Endodermal cell (in vitro differentiated cells): ENCODE results near the gene SLC12A8. TPM values are rescaled to one million over a fixed set of nuclear protein-coding genes. Genes with fewer than 3 reads are reported as not detected.
A peak's percentile ranks its signal among the peaks of the same experiment; 100 is the strongest.

Source experiments
- DNase-seq: peaks from one replicate; pipeline ENCODE4 v3.0.0-alpha.2; 2017
- H3K27ac ChIP-seq: 2 replicates; pipeline ENCODE4 v1.5.1; 2013; ENCODE audit warnings: mild to moderate bottlenecking, low read depth, low read length, moderate library complexity
- H3K27me3 ChIP-seq: 2 replicates; pipeline ENCODE4 v1.6.1; 2013; ENCODE audit warnings: mild to moderate bottlenecking, low read length, moderate library complexity; ENCODE audit not compliant: insufficient read depth, control insufficient read depth, poor library complexity, severe bottlenecking
- H3K36me3 ChIP-seq: 2 replicates; pipeline ENCODE4 v1.7.0; 2013; ENCODE audit warnings: mild to moderate bottlenecking, low read length, moderate library complexity; ENCODE audit not compliant: control insufficient read depth, insufficient read depth
- H3K4me1 ChIP-seq: one replicate; pipeline ENCODE4 v1.7.0; 2013; ENCODE audit warnings: low read length; ENCODE audit not compliant: control insufficient read depth, insufficient read depth
- H3K4me3 ChIP-seq: 2 replicates; pipeline ENCODE4 v1.5.1; 2013; ENCODE audit warnings: mild to moderate bottlenecking, low read length, moderate library complexity
- H3K9ac ChIP-seq: 2 replicates; pipeline ENCODE4 v1.6.1; 2013; ENCODE audit warnings: mild to moderate bottlenecking, low read length, moderate library complexity; ENCODE audit not compliant: poor library complexity, severe bottlenecking; ENCODE audit errors: extremely low read depth
- H3K9me3 ChIP-seq: 2 replicates; pipeline ENCODE4 v1.6.1; 2013; ENCODE audit warnings: mild to moderate bottlenecking, low read length, moderate library complexity; ENCODE audit not compliant: control insufficient read depth
- H3K27ac Mint-ChIP-seq: 2 replicates; pipeline ENCODE4 v1.8.0; 2020; ENCODE audit warnings: mixed read lengths
- H3K27me3 Mint-ChIP-seq: 2 replicates; pipeline ENCODE4 v1.8.0; 2021; ENCODE audit warnings: mild to moderate bottlenecking, mixed read lengths; ENCODE audit not compliant: insufficient read depth
- H3K36me3 Mint-ChIP-seq: 2 replicates; pipeline ENCODE4 v1.8.0; 2020; ENCODE audit warnings: low read depth, mixed read lengths
- H3K4me1 Mint-ChIP-seq: 2 replicates; pipeline ENCODE4 v1.8.0; 2020; ENCODE audit warnings: mixed read lengths
- H3K4me3 Mint-ChIP-seq: 2 replicates; pipeline ENCODE4 v1.8.0; 2020; ENCODE audit warnings: mild to moderate bottlenecking, moderate library complexity, mixed read lengths
- H3K9me3 Mint-ChIP-seq: 2 replicates; pipeline ENCODE4 v1.8.0; 2020; ENCODE audit warnings: mild to moderate bottlenecking, mixed read lengths
- WGBS, 2 experiments: methylation state at CpG; one replicate each; pipeline versions ENCODE4 v1.1.5 to v1.1.7; 2013; ENCODE audit warnings: missing lambda C conversion rate in 2 of 2, mixed read lengths in 1 of 2; ENCODE audit not compliant: insufficient coverage in 1 of 2, insufficient read length in 1 of 2; 5-methylcytosine and 5-hydroxymethylcytosine counted together
- total RNA-seq, 2 donors: library from RNA; stranded (reverse); fragmentation: NEBNext Ultra II Directional in 1 of 2; extraction: Animal tissue kit (Norgen Biotek cat#: 25700) in 1 of 2; gene quantifications; 2 replicates in 1 of 2; 3 replicates in 1 of 2; pipeline ENCODE4 v1.2.1, GENCODE V29; 2021
- TF ChIP-seq, protein P1 (sequence below): fragments of 200-600 bp; sonication (generic); conservative IDR thresholded peaks from 2 replicates; pipeline ENCODE4 v1.5.0; 2021; ENCODE audit warnings: antibody characterized with exemption, mild to moderate bottlenecking

Gene SLC12A8
- total RNA-seq, 2 donors from 2014 or later: 17.3 to 18.6 TPM

DNA sequence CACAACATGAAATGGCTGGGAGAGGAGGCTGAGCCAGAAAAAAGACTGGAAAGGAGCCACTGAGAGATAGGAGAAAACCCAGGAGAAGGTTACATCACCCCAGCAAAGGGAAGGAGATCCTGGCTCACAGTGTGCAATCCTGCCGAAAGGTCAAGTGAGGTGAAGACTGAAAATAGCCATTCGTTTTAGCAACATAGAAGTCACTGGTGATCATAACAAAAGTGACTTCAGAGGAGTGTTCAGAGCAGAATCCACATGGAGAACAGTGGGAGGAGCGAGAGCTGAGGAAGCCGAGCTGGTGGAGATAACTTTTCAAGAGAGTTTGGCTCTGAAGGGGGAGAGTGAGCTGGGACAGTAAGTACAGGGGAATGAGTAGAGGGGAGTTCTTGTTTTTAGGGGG, 151.4 kb downstream of the SLC12A8 start:
- Mint-ChIP-seq H3K4me1 (peaks cover 53% of the 10 kb centered on the region), H3K9me3 (peaks cover 7% of the 10 kb centered on the region), H3K27me3 (peaks cover 36% of the 10 kb centered on the region), H3K27ac (no peak overlapping the region), H3K36me3 (no peaks in the 10 kb centered on the region), H3K4me3 (no peak overlapping the region)
- peak; percentile 41 for DNase-seq
- no peaks in the 10 kb centered on the region for H3K36me3 ChIP-seq
- peaks cover 5% of the 10 kb centered on the region for H3K4me1 ChIP-seq
- WGBS, 2 experiments: 85 to 87% methylated on average over 4 of the region's 4 CpGs
- no peaks in the 10 kb centered on the region for H3K27me3 ChIP-seq
- TF ChIP-seq, protein P1, sequence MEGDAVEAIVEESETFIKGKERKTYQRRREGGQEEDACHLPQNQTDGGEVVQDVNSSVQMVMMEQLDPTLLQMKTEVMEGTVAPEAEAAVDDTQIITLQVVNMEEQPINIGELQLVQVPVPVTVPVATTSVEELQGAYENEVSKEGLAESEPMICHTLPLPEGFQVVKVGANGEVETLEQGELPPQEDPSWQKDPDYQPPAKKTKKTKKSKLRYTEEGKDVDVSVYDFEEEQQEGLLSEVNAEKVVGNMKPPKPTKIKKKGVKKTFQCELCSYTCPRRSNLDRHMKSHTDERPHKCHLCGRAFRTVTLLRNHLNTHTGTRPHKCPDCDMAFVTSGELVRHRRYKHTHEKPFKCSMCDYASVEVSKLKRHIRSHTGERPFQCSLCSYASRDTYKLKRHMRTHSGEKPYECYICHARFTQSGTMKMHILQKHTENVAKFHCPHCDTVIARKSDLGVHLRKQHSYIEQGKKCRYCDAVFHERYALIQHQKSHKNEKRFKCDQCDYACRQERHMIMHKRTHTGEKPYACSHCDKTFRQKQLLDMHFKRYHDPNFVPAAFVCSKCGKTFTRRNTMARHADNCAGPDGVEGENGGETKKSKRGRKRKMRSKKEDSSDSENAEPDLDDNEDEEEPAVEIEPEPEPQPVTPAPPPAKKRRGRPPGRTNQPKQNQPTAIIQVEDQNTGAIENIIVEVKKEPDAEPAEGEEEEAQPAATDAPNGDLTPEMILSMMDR: no peak
- no peak overlapping the region for H3K27ac ChIP-seq
- peaks cover 11% of the 10 kb centered on the region for H3K9me3 ChIP-seq
- no peak overlapping the region for H3K9ac ChIP-seq
- H3K4me3 ChIP-seq: no peak overlapping the region

- H3K27ac Mint-ChIP-seq: no peak overlapping the region
- peaks cover 7% of the 10 kb centered on the region for H3K9me3 ChIP-seq
- peak; percentile 48 for DNase-seq
- H3K4me1 ChIP-seq: peaks cover 5% of the 10 kb centered on the region
- no peak overlapping the region for H3K27ac ChIP-seq
- peaks cover 38% of the 10 kb centered on the region for H3K27me3 Mint-ChIP-seq
- H3K4me1 Mint-ChIP-seq: peaks cover 57% of the 10 kb centered on the region
- H3K27me3 ChIP-seq: peaks cover 5% of the 10 kb centered on the region
- no peaks in the 10 kb centered on the region for H3K36me3 Mint-ChIP-seq
- peaks cover 7% of the 10 kb centered on the region for H3K9me3 Mint-ChIP-seq
- H3K4me3 Mint-ChIP-seq: no peak overlapping the region
- no peaks in the 10 kb centered on the region for H3K36me3 ChIP-seq
- H3K9ac ChIP-seq: no peak overlapping the region
- 82 to 87% methylated on average over 6 to 7 of the region's 7 CpGs for WGBS, 2 experiments
- no peak overlapping the region for H3K4me3 ChIP-seq
- TF ChIP-seq, protein P1: peak; percentile 57
These were observed 152.9 kb downstream of the SLC12A8 start for GRCh38 chr3:125059488-125060245.

GRCh38 chr3:125058959-125059358, 153.6 kb downstream of the SLC12A8 start:
- H3K36me3 Mint-ChIP-seq: no peaks in the 10 kb centered on the region
- H3K27me3 ChIP-seq: peaks cover 5% of the 10 kb centered on the region
- TF ChIP-seq, protein P1: no peak
- H3K9me3 ChIP-seq: no peaks in the 10 kb centered on the region
- H3K9ac ChIP-seq: no peak overlapping the region
- 94 to 100% methylated on average over 2 to 3 of the region's 3 CpGs for WGBS, 2 experiments
- DNase-seq: peak; percentile 59
- no peaks in the 10 kb centered on the region for H3K36me3 ChIP-seq
- H3K27me3 Mint-ChIP-seq: peaks cover 38% of the 10 kb centered on the region
- H3K4me1 ChIP-seq: peaks cover 5% of the 10 kb centered on the region
- H3K9me3 Mint-ChIP-seq: peaks cover under 1% of the 10 kb centered on the region
- H3K4me3 ChIP-seq: no peak overlapping the region
- peaks cover 64% of the 10 kb centered on the region for H3K4me1 Mint-ChIP-seq
- no peak overlapping the region for H3K27ac Mint-ChIP-seq
- no peak overlapping the region for H3K27ac ChIP-seq
- no peak overlapping the region for H3K4me3 Mint-ChIP-seq
